Body of pancreas (tissue), 4 donors: ENCODE measurements around the gene MACF1. TPM values are rescaled to one million over a fixed set of nuclear protein-coding genes. Genes with fewer than 3 reads are reported as not detected.
"Not testable (repeated sequence)": the region's sequence is repeated elsewhere in the genome, so short reads cannot be mapped to it uniquely, and the experiment has no call there.

ENCODE experiments used
- ATAC-seq: fragments of 150-250 bp; one replicate; pipeline ENCODE4 v1.9.1; 2016
- DNase-seq, 4 donors: peaks; one replicate each; pipeline ENCODE4 v3.0.0-alpha.2; 2019
- H3K27ac ChIP-seq, 4 donors: fragments of 200-600 bp; sonication (generic); 1 replicate in 3 of 4; 2 replicates in 1 of 4; pipeline versions ENCODE4 v1.5.1 to v1.6.1; 2016 to 2019; ENCODE audit warnings: mild to moderate bottlenecking in 1 of 4, mixed read lengths in 1 of 4, moderate library complexity in 1 of 4
- H3K27me3 ChIP-seq, 2 donors: fragments of 200-600 bp; sonication (generic); one replicate each; pipeline ENCODE4 v1.6.0; 2016; ENCODE audit warnings: mild to moderate bottlenecking in 1 of 2
- H3K36me3 ChIP-seq, 2 donors: fragments of 200-600 bp; sonication (generic); replicated peaks in 1 of 2; 2 replicates each; pipeline ENCODE4 v1.5.1; 2016; ENCODE audit warnings: low read depth in 2 of 2; ENCODE audit not compliant: insufficient read depth in 1 of 2
- H3K4me1 ChIP-seq: fragments of 200-600 bp; sonication (generic); one replicate; pipeline ENCODE4 v1.6.0; 2016
- H3K4me3 ChIP-seq, 2 donors: fragments of 200-600 bp; sonication (generic); 1 replicate in 1 of 2; 2 replicates in 1 of 2; pipeline ENCODE4 v1.5.1; 2016 to 2019
- H3K9me3 ChIP-seq, 3 donors: fragments of 200-600 bp; sonication (generic); 1 replicate in 2 of 3; 2 replicates in 1 of 3; pipeline ENCODE4 v1.5.1; 2016
- POLR2A ChIP-seq, 3 donors: fragments of 450-650 bp; IDR thresholded peaks; one replicate each; pipeline ENCODE4 v1.6.1; 2016; ENCODE audit warnings: antibody characterized with exemption in 3 of 3, mild to moderate bottlenecking in 2 of 3
- WGBS, 2 donors: methylation state at CpG; one replicate each; pipeline ENCODE4 v1.1.5; 2017; 5-methylcytosine and 5-hydroxymethylcytosine counted together
- intact Hi-C: fragments of 100-400 bp; cut with DNase I; formaldehyde crosslinking; loops from one replicate; pipeline ENCODE4 v1.15.1; 2023
- total RNA-seq, 2 donors: library from RNA; depleted of rRNA; stranded (reverse); fragments of >200 nt; gene quantifications; one replicate each; pipeline ENCODE4 v1.1.0, GENCODE V29; 2016
- TF ChIP-seq, protein P1 (sequence below), 7 experiments: fragments of 450-650 bp in 4 of 7; fragments of 200-600 bp in 3 of 7; sonication (generic) in 3 of 7; IDR thresholded peaks; one replicate each; pipeline ENCODE4 v1.5.1; 2016 to 2019; ENCODE audit warnings: antibody characterized with exemption in 7 of 7

MACF1 gene
- total RNA-seq, 2 donors from 2014 or later, result 144 to 190 TPM

DNA sequence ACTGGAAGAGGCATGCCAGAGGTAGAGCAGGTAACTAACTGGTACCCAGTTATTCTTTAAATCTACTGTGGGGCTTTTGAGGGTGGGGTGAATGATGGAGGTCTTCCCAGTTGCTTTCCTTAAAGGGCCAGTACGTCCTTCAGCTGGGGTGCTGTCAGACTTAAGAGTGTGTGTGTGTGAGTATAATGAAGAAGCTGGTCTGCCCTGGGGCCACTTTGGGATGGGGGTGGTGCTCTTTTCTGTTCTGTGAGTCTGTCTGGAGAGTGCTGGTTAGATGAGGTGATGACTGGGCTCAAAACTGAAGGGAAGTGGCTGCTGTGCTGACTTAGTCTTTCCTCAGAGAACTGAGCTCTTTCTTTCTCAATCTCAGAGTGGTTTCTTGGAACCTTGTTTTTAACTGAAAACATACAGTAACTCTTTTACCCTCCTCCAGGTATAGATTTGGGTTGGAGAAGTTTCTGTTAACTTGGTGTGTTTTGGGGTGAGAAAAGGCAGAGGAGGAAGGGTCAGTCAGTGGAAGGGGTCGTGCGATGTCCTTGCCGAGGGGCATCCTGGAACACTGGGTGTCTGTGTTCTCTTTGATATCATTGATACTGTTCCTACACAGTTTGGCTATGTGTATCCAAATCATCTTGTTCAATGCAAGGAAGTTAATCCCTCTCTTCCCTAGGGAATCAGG lies 746 bp downstream of the MACF1 start:
- Histone ChIP-seq H3K36me3 (no peaks in the 10 kb centered on the region), H3K27me3 (no peaks in the 10 kb centered on the region), H3K9me3 (no peaks in the 10 kb centered on the region), H3K4me3 (no peak overlapping the region), H3K27ac (peak overlapping the region in 3 of 4 donors; percentile 21 to 76 (median 71)), H3K4me1 (peaks cover 25% of the 10 kb centered on the region)
- intact Hi-C loops, result no loop called here
- WGBS, 2 donors, result 71% methylated on average over 4 of the region's 4 CpGs
- TF ChIP-seq, protein P1, sequence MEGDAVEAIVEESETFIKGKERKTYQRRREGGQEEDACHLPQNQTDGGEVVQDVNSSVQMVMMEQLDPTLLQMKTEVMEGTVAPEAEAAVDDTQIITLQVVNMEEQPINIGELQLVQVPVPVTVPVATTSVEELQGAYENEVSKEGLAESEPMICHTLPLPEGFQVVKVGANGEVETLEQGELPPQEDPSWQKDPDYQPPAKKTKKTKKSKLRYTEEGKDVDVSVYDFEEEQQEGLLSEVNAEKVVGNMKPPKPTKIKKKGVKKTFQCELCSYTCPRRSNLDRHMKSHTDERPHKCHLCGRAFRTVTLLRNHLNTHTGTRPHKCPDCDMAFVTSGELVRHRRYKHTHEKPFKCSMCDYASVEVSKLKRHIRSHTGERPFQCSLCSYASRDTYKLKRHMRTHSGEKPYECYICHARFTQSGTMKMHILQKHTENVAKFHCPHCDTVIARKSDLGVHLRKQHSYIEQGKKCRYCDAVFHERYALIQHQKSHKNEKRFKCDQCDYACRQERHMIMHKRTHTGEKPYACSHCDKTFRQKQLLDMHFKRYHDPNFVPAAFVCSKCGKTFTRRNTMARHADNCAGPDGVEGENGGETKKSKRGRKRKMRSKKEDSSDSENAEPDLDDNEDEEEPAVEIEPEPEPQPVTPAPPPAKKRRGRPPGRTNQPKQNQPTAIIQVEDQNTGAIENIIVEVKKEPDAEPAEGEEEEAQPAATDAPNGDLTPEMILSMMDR (IDR thresholded peaks at IDR 0.05), result no peak
- peak in 1 of 3 donors; percentile 36 for TF ChIP-seq POLR2A (IDR thresholded peaks at IDR 0.05)
- DNase-seq (peak in 1 of 4 donors; percentile 64), ATAC-seq (peak; percentile 25)

DNA sequence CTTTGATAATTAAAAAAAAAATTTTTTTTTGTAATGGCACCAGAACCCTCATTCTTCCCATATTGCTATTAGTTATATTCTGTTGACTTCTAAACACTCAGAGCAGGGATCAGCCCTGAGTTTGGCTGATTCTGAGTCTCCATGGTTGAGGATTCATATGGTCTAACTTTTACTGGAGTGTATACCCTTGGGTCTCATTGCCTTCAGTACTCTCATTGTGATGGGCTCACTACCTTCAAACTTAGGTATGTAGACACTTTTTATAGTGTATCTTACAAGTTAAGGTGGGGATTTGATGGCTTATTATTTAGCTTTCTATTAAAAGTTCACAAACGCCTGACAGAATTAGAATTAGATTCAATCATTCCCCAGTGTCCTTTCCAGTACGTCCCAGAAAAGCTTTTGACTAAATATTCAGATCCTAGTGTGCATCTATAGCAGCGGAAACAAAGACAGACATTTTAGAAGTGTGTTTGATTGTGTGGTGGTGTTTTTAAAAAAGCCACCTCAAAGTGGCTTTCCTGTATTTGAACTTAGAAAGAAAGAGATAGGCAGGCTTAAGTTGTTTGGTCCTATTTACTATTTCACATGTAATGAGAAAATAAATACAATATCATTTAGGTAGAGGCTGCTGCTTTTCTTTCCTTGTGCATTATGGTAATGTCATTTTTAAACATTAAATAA lies 1.4 kb downstream of the MACF1 start:
- no peak for TF ChIP-seq POLR2A (IDR thresholded peaks at IDR 0.05)
- TF ChIP-seq, protein P1 (IDR thresholded peaks at IDR 0.05), result no peak
- Histone ChIP-seq H3K4me3 (no peak overlapping the region), H3K36me3 (no peaks in the 10 kb centered on the region), H3K9me3 (no peaks in the 10 kb centered on the region), H3K27me3 (no peaks in the 10 kb centered on the region), H3K27ac (peak overlapping the region in 1 of 4 donors; percentile 76), H3K4me1 (peaks cover 18% of the 10 kb centered on the region)
- 46 to 61% methylated on average over 3 of the region's 3 CpGs for WGBS, 2 donors
- no peak for ATAC-seq
- DNase-seq, result no peak
- intact Hi-C loops, result no loop called here

DNA sequence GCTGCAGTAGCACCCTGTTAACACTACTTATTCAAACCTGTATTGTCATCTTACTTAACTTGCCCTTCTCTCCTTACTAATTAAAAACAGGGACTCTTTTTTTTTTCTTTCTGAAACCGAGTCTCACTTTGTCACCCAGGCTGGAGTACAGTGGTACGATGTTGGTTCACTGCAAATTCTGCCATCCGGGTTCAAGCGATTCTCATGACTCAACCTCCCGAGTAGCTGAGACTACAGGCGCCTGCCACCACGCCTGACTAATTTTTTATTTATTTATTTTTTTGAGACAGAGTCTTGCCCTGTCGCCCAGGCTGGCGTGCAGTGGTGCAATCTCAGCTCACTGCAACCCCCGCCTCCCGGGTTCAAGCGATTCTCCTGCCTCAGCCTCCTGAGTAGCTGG lies 3.9 kb downstream of the MACF1 start:
- intact Hi-C loops, H3K4me3 ChIP-seq, DNase-seq, H3K36me3 ChIP-seq, ATAC-seq, H3K27me3 ChIP-seq, H3K9me3 ChIP-seq, H3K27ac ChIP-seq: not testable (repeated sequence)
- 95 to 96% methylated on average over 12 of the region's 12 CpGs for WGBS, 2 donors
- peaks cover 19% of the 10 kb centered on the region for H3K4me1 ChIP-seq

DNA sequence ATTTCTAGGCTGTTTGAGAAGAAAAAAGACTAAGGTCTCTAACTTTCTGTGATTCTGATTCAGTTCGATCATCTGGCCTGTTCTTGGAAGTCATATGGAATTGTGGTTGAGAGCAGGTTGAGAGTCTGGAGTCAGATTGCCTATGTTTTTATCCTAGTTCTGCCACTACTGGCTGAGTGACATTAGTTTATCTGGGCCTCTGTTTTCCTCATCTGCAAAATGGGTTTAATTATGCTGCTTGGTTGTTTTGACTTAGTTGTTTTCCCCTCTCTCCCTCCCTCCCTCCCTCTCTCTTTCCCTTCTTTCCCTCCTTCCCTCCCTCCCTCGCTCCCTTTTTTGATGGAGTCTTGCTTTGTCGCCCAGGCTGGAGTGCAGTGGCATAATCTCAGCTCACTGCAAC lies 6.2 kb downstream of the MACF1 start:
- H3K36me3 ChIP-seq, result no peaks in the 10 kb centered on the region
- ATAC-seq, result no peak
- peaks cover 26% of the 10 kb centered on the region for H3K4me1 ChIP-seq
- no peak for DNase-seq
- no peak overlapping the region for H3K4me3 ChIP-seq
- H3K27me3 ChIP-seq, result no peaks in the 10 kb centered on the region
- TF ChIP-seq, protein P1 (IDR thresholded peaks at IDR 0.05), result no peak
- no peak for TF ChIP-seq POLR2A (IDR thresholded peaks at IDR 0.05)
- intact Hi-C loops, result no loop called here
- no peaks in the 10 kb centered on the region for H3K9me3 ChIP-seq
- no peak overlapping the region for H3K27ac ChIP-seq
- WGBS, 2 donors, result 96 to 98% methylated on average over 3 of the region's 3 CpGs

DNA sequence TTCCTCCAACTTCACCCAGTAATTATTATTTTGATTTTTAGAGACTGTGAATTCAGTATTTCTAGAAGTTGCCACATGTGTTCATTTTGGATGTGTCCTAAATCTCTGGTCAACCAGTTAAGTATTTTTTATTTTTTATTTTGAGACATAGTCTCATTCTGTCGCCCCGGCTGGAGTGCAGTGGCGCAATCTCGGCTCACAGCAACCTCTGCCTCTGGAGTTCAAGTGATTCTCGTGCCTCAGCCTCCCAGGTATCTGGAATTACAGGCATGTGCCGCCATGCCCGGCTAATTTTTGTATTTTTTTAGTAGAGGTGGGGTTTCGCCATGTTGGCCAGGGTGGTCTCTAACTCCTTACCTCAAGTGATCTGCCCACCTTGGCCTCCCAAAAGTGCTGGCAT lies 8.0 kb downstream of the MACF1 start:
- Histone ChIP-seq H3K27ac (no peak overlapping the region), H3K36me3 (no peaks in the 10 kb centered on the region), H3K27me3 (no peaks in the 10 kb centered on the region), H3K4me3 (no peak overlapping the region), H3K4me1 (peaks cover 35% of the 10 kb centered on the region), H3K9me3 (no peaks in the 10 kb centered on the region)
- no peak for ATAC-seq
- DNase-seq, result no peak
- intact Hi-C loops, result no loop called here
- TF ChIP-seq, protein P1 (IDR thresholded peaks at IDR 0.05), result no peak
- no peak for TF ChIP-seq POLR2A (IDR thresholded peaks at IDR 0.05)
- 90% methylated on average over 8 of the region's 8 CpGs for WGBS, 2 donors
